HG02852 (cell line): ENCODE results near the gene LGALS8.

Experiments
- ATAC-seq: cut with Tn5 transposase; IDR thresholded peaks from one replicate; pipeline ENCODE4 v1.9.1; 2021; ENCODE audit warnings: mild to moderate bottlenecking, moderate library complexity; ENCODE audit not compliant: unreplicated experiment

LGALS8 gene

GRCh38 chr1:236508593-236509027 lies 15.2 kb upstream of the LGALS8 start:
- no peak for ATAC-seq

GRCh38 chr1:236509203-236509602 lies 14.6 kb upstream of the LGALS8 start:
- no peak for ATAC-seq

- no peak for ATAC-seq
Measured at GRCh38 chr1:236509647-236510401, 14.0 kb upstream of the LGALS8 start.

GRCh38 chr1:236511735-236512418 lies 11.9 kb upstream of the LGALS8 start:
- no peak for ATAC-seq

- no peak for ATAC-seq
Measured at GRCh38 chr1:236514703-236515442, 8.9 kb upstream of the LGALS8 start.

GRCh38 chr1:236515443-236515958 lies 8.3 kb upstream of the LGALS8 start:
- no peak for ATAC-seq

- ATAC-seq, result no peak
Measured at GRCh38 chr1:236516929-236517704, 6.7 kb upstream of the LGALS8 start.

GRCh38 chr1:236518322-236518721 lies 5.5 kb upstream of the LGALS8 start:
- ATAC-seq, result no peak

- no peak for ATAC-seq
Measured at GRCh38 chr1:236520445-236521005, 3.3 kb upstream of the LGALS8 start.

GRCh38 chr1:236522937-236523703 lies 662 bp upstream of the LGALS8 start:
- peak; percentile 1 for ATAC-seq

- peak; percentile 90 for ATAC-seq
Measured at GRCh38 chr1:236524142-236524894, 536 bp downstream of the LGALS8 start.

GRCh38 chr1:236524895-236525184 lies 1.1 kb downstream of the LGALS8 start:
- no peak for ATAC-seq

GRCh38 chr1:236526079-236526478 lies 2.3 kb downstream of the LGALS8 start:
- no peak for ATAC-seq

- ATAC-seq, result no peak
Measured at GRCh38 chr1:236530286-236530685, 6.5 kb downstream of the LGALS8 start.

- no peak for ATAC-seq
Measured at GRCh38 chr1:236530959-236531358, 7.2 kb downstream of the LGALS8 start.

GRCh38 chr1:236532850-236533249 lies 9.1 kb downstream of the LGALS8 start:
- no peak for ATAC-seq

- no peak for ATAC-seq
Measured at GRCh38 chr1:236534151-236534651, 10.4 kb downstream of the LGALS8 start.

GRCh38 chr1:236535190-236535589 lies 11.4 kb downstream of the LGALS8 start:
- no peak for ATAC-seq

- no peak for ATAC-seq
Measured at GRCh38 chr1:236535662-236536161, 11.9 kb downstream of the LGALS8 start.
